GM19463 (cell line): ENCODE data around the gene OLAH.
"Not testable (repeated sequence)": the region's sequence is repeated elsewhere in the genome, so short reads cannot be mapped to it uniquely, and the experiment has no call there.

Source experiments
- ATAC-seq: cut with Tn5 transposase; IDR thresholded peaks from one replicate; pipeline ENCODE4 v1.9.1; 2021; ENCODE audit warnings: mild to moderate bottlenecking, moderate library complexity; ENCODE audit not compliant: unreplicated experiment

Gene OLAH

GRCh38 chr10:15043674-15044073 lies at the start of gene OLAH:
OLAH (plus strand) TSS chr10:15043943; CDS start chr10:15047289, 3,346 bp downstream.
- no peak for ATAC-seq

- no peak for ATAC-seq
Measured at GRCh38 chr10:14995964-14996565, 47.7 kb upstream of the OLAH start.

DNA sequence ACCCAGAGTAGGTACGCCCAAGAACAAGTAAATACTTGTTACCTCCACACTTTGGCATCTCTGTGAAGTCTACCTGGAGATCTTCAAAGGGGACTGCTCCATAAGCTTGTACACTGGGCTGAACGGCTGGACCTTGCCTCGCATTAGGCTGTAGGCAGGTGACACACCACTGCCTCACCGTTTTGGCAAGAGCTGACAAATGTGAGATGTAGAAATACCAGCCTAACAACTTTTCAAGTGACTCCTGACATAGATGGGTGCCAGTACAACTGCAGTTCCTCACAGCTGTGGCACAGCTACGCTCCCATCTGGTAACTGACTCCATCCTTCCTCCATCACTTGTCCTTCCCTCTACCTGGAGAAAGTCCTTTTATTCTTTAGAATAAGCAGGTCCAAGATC lies 30.2 kb upstream of the OLAH start:
- not testable (repeated sequence) for ATAC-seq

GRCh38 chr10:15015451-15015850 lies 28.3 kb upstream of the OLAH start:
- no peak for ATAC-seq

DNA sequence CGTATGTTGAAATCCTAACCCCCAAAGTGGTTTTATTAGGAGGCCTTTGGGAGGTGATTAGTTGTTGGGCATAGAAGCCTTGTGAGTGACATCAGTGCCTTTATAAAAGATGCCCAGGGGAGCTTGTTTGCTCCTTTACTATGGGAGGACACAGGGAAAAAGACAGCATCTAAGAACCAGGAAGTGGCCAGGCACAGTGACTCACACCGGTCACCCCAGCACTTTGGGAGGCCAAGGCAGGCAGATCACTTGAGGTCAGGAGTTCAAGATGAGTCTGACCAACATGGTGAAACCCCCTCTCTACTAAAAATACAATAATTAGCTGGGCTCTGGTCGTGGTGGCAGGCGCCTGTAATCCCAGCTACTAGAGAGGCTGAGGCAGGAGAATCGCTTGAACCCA lies 22.8 kb upstream of the OLAH start:
- peak; percentile 53 for ATAC-seq

DNA sequence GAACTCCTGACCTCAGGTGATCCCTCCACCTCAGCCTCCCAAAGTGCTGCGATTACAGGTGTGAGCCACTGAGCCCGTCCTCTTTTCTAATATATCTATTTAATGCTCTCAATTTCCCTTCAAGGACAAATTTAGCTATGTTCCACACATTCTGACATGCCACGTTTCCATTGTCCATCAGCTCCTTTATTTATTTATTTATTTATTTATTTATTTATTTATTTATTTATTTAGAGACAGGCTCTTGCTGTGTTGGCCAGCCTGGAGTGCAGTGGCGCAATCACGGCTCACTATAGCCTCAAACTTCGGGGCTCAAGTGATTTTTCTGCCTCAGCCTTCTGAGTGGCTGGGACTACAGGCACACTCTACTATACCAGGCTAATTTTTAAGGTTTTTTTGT lies 20.7 kb upstream of the OLAH start:
- not testable (repeated sequence) for ATAC-seq

DNA sequence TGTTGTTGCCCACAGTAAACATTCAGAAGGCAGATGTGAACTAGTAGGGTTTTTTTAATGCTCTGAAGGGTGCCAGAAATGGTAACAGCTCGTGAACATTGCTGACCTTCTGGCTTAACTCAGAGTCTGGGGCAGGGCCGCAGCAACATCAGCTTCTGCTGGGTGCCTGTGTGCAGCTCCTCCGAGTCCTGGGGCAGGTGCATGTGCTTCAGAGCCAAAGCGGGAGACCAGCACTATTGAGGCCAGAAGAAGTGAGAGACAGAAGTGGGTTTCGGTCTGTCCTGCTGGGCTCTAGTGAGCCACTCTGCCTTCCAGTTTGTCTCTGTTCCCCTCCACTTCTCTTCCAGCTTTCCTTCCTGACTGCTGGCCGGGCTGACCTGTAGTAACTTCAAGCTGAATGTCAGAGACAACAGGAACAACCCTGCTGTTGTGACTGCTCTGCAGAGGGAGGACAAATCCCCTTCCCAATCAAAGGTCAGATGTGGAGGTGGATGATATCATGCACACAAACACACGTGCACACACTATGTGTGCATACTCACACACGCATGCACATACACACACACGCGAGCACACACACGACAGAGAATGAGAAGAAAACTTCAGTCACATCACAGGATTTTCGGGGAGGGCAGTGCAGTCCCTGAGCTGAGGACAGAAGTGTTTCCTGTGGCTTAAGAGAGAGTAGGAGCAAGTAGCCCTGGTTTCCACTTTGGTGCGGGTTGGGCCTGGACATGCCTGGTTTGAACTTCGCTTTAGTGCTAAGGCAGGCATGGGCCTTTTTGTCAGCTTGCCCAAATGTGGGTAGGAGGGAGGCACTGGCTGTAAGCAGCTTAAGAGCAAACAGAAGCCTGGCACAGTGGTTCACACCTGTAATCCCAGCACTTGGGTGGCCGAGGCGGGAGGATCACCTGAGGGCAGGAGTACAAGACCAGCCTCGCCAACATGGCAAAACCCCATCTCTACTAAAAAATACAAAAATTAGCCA lies 19.4 kb upstream of the OLAH start:
- ATAC-seq, result peak; percentile 75

- not testable (repeated sequence) for ATAC-seq
Measured at GRCh38 chr10:15025040-15025439, 18.7 kb upstream of the OLAH start.

DNA sequence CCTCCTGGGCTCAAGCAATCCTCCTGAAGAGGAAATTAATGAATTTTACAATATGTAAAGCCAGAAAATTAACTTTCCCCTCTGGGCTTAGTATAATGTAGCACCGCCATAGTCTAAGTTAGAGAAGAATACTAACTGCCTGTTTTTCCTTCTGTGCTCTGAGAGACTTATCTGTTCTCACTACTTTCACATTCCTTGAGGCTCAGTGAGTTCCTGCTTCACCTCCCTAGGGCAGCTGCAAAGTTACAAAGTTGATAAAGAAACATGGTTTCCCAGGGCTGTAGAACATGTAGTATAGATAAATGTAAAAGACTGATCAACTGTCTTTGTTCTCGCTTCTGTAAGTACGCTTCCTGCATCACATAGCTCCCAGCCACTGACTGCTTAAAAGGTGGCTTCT lies 16.0 kb upstream of the OLAH start:
- no peak for ATAC-seq

- no peak for ATAC-seq
Measured at GRCh38 chr10:15035385-15036301, 8.1 kb upstream of the OLAH start.

DNA sequence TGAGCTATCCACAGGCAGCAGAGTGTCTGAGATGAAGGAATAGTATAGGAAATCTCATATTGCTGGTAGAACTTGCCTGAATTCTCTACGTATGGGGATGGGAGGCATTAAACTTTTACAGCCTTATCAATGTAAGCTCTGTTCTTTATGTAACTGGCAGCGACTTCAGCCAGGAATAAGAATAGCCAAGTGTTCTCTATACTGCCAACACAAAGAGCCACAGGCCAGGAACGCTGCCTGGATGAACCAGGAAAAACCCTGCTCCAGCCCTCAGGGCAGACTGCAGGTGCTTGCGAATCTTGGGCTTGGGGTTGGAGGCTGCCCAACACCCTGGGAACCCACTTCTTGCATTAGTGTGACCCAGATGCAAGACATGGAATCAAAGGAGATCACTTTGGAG lies 6.1 kb upstream of the OLAH start:
- ATAC-seq, result no peak

DNA sequence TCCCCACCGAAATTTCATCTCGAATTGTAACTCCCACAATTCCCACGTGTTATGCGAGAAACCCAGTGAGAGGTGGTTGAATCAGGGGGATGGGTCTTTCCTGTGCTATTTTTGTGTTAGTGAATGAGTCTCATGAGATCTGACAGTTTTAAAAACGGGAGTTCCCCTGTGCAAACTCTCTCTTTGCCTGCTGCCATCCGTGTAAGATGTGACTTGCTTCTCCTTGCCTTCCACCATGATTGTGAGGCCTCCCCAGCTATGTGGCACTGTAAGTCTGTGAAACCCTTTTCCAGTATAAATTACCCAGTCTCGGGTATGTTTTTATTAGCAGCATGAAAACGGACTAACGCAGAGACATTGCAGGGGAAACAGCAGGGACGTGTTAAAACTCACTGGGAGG lies 5.3 kb upstream of the OLAH start:
- no peak for ATAC-seq

GRCh38 chr10:15045380-15045779 lies 1.6 kb downstream of the OLAH start:
- no peak for ATAC-seq

DNA sequence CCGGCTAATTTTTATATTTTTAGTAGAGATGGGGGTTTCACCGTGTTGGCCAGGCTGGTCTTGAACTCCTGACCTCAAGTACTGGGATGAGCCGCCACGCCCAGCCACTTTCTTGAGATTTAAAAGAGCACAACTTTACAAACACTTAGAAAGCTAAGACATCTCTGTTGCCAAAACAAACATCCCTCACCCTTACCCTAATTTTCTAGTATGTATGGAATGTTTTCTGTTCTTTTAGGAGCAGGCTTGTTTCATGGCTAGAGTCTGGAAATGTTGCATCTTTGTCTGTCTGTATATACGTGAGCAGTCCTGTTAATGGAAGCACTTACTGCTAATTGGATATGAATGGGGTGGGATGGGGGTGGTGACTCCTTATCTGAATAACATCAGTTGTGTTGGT lies 2.9 kb downstream of the OLAH start:
- ATAC-seq, result no peak

DNA sequence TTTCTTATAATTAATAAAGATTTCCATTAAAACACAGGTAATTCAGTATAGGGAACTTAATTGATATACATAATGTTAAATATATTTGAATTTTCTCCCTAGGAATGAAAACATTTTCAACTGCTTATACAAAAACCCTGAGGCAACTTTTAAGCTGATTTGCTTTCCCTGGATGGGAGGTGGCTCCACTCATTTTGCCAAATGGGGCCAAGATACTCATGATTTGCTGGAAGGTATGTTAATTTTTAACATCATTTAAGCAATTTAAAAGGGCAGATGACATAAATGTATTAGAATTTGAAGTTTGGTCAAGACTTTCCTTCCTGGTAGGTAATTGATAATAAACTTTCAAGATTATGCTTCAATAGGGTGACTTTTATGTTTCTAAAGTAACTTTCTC lies 5.8 kb downstream of the OLAH start:
- no peak for ATAC-seq

DNA sequence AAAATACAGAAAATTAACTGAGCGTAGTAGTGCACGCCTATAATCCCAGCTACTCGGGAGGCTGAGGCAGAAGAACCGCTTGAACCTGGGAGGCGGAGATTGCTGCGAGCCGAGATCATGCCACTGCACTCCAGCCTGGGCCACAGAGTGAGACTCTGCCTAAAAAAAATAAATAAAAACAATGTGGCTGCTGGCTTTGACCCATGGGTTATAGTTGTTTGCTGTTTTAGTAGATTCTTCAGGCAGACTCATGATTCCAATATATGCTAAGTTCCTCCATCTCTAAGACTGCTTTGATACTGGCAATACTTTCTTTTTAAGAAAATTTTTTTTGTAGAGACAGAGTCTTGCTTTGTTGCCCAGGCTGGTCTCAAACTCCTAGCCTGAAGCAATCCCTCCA lies 8.4 kb downstream of the OLAH start:
- ATAC-seq, result no peak

- no peak for ATAC-seq
Measured at GRCh38 chr10:15053061-15053460, 9.3 kb downstream of the OLAH start.

- ATAC-seq, result no peak
Measured at GRCh38 chr10:15058689-15059088, 14.9 kb downstream of the OLAH start.

- no peak for ATAC-seq
Measured at GRCh38 chr10:15059914-15060313, 16.2 kb downstream of the OLAH start.

GRCh38 chr10:15060638-15061037 lies 16.9 kb downstream of the OLAH start:
- ATAC-seq, result no peak

- ATAC-seq, result no peak
Measured at GRCh38 chr10:15067154-15067553, 23.4 kb downstream of the OLAH start.
